SIG-M5 (cell line): ENCODE measurements around the gene MAPK4.
"Not testable (repeated sequence)": the region's sequence is repeated elsewhere in the genome, so short reads cannot be mapped to it uniquely, and the experiment has no call there.

Source experiments
- DNase-seq: peaks from one replicate; lab custom pipeline; 2025; lab: John Stamatoyannopoulos, UW

The MAPK4 gene

GRCh38 chr18:50751947-50752346, 192.1 kb downstream of the MAPK4 start:
- no peak for DNase-seq

GRCh38 chr18:50753311-50753710, 193.4 kb downstream of the MAPK4 start:
- no peak for DNase-seq

- no peak for DNase-seq
Measured at GRCh38 chr18:50754297-50754696, 194.4 kb downstream of the MAPK4 start.

GRCh38 chr18:50757358-50757757, 197.5 kb downstream of the MAPK4 start:
- DNase-seq = no peak

- DNase-seq = no peak
Measured at GRCh38 chr18:50769463-50769862, 209.6 kb downstream of the MAPK4 start.

GRCh38 chr18:50775207-50775606, 215.3 kb downstream of the MAPK4 start:
- no peak for DNase-seq

- DNase-seq = no peak
Measured at GRCh38 chr18:50775726-50776125, 215.8 kb downstream of the MAPK4 start.

- DNase-seq = no peak
Measured at GRCh38 chr18:50776383-50776782, 216.5 kb downstream of the MAPK4 start.

GRCh38 chr18:50779021-50779420, 219.1 kb downstream of the MAPK4 start:
- DNase-seq = not testable (repeated sequence)
